HG02623 (cell line): ENCODE data around the gene DYSF.
A peak's percentile ranks its signal among the peaks of the same experiment; 100 is the strongest.

Source experiments
- ATAC-seq: cut with Tn5 transposase; IDR thresholded peaks from one replicate; pipeline ENCODE4 v1.9.1; 2021; ENCODE audit warnings: moderate library complexity; ENCODE audit not compliant: unreplicated experiment

Gene DYSF

GRCh38 chr2:71524476-71524875 lies 71.1 kb downstream of the DYSF start:
- no peak for ATAC-seq

DNA sequence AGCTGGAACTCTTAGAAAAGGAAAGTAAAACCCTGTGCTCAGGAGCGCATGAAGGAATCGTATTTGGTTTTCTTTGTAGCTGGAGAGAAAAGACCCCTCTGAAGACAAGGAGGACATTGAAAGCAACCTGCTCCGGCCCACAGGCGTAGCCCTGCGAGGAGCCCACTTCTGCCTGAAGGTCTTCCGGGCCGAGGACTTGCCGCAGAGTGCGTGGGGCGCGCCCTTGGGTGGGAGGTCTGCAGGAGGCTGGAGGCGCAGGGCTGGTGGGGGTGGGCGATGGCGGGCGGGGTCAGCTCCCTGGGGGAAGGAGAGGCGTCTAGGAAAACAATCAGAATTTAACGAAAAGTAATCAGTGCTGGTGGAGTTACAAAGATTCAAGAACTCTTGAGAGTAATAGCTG lies 72.8 kb downstream of the DYSF start:
- ATAC-seq, result no peak

- no peak for ATAC-seq
Measured at GRCh38 chr2:71526975-71527374, 73.6 kb downstream of the DYSF start.

DNA sequence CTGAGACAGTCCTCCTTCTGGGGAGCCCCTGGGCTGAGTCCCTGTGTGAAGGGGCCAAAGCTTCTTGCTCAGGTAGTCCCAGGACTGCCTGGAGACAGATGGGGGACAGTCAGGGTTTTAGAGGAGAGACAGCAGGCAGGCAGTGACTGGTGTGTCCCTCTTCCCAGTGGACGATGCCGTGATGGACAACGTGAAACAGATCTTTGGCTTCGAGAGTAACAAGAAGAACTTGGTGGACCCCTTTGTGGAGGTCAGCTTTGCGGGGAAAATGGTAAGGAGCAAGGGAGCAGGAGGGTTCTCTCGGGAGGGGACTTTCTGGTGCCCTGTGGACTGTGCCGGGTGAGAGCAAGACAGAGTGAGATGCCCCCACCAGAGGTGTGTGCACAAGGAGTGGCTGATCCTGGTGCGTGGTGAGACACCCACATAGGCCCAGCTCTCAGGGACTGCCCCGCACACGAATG lies 74.8 kb downstream of the DYSF start:
- no peak for ATAC-seq

GRCh38 chr2:71528749-71529148 lies 75.4 kb downstream of the DYSF start:
- no peak for ATAC-seq

DNA sequence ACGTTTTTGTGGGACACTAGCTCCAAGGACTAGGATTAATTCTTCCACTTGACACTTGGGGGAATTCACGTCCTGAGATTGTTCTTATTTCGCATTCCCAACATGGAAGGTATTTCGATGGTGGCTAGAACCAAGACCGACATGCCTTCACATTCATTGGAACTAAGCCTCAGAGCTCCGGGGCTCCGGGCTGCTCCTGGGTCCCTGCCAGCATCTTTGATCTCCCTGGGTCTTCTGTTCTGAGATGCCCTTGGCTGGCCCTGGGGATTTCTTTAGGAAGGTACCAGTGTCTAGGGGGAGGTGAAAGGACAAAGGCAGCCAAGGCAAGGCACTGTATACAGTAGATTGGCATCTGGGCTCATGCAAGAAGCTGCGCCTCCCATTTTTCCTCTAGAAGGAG lies 76.8 kb downstream of the DYSF start:
- ATAC-seq, result no peak

DNA sequence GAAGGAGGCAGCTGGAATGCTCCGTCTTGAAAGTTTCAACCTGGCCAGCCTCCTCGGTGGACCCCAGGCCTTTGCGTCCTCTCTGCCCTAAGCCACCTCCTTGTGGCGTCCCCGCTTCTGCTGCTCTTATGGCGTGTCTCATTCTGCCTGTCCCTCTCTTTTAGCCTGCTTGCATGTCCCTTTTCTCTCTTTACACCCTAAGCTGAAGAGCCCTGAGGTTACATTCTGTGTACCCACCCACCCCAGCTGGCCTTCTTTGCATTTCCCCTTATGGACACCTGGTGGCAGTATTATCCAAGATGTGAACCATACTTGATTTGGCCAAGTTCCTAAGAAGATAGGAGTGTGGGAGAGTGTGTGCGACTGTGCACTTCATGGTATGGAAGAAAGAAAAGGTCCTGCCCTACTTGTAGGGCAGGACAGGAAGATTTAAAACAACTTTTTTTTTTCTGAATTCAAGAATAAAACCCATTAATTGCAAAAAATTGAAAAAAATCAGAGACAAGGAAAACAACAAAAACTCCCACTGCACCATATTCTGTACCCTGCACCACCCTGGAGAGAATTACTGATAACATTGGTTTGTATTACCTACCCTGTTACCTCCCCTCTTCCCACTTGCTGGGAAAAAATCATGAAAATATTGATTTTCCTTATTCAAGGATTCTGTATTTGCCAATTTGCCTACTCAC lies 77.4 kb downstream of the DYSF start:
- no peak for ATAC-seq

- ATAC-seq, result no peak
Measured at GRCh38 chr2:71531522-71532047, 78.2 kb downstream of the DYSF start.

- no peak for ATAC-seq
Measured at GRCh38 chr2:71532327-71532726, 79.0 kb downstream of the DYSF start.

DNA sequence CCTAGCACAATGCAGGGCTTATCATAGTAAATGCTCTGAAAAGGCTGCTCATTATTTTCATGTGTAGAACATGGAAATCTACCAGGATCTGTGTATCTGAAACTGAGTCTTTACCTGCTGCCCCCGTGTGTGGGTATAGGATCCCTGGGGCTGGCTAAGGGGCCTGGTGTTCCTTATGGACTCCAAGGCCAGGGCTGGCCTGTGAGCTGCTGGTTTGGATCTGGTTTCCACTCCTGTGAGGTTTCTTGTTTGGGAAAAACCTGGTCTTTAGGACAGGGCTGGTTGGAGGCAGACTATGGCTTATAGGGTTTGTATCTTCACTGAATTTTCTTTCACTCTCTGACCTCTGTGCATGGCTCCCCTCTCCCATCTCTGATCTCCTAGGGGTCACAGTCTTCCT lies 80.8 kb downstream of the DYSF start:
- ATAC-seq, result no peak

GRCh38 chr2:71534826-71535225 lies 81.5 kb downstream of the DYSF start:
- no peak for ATAC-seq

GRCh38 chr2:71535526-71535925 lies 82.2 kb downstream of the DYSF start:
- no peak for ATAC-seq

- ATAC-seq, result no peak
Measured at GRCh38 chr2:71536226-71536671, 82.9 kb downstream of the DYSF start.

DNA sequence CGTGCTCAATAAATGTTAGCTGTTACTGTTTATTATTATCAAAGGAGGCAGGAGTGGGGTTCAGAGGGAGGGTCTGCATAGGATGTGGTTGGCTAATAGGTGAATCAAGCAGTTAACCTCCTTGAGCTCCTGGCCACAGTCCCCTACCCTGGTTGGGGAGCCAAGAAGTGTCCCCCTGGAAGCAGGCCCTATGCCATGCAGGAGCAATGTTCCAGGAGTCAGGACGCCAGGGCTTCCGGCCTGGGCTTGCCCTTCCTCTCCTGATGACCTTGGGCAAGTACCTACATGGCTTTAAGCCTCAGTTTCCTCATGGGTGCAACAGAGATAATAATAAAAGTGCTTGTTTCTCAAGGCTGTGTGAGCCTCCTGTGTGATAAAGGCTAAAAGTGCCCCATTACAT lies 84.9 kb downstream of the DYSF start:
- no peak for ATAC-seq

- ATAC-seq, result no peak
Measured at GRCh38 chr2:71538656-71539265, 85.4 kb downstream of the DYSF start.

- ATAC-seq, result no peak
Measured at GRCh38 chr2:71540818-71541217, 87.5 kb downstream of the DYSF start.

DNA sequence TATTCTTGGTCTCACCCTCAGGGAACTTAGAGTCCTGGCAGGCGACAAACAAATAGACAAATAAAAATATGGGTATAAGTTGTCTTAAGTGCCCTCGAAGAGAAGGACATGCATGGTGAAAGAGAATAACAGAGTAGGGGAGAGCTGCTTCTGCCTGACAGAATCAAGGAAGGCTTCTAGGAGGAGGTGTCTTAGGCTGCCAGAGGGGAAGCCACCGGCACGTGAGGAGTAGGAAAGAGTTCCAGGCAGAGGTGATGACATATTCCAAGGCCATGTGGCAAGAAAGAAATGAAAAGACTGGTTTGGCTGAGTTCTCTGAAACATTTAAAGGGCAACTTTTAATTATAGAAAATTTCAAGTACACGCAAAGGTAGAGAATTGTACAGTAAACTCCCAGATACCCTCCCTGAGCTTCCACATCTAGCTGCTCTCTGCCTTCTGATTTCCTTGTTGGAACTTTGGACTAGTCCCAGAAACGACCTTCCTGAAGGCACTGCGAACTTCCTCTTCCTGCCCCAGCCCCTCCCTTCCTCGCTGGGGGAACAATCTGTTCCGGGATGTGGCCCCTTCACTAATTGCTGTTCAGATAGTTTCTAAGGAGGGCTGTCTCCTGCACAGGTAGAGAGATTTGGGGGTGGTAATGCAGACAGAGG lies 91.7 kb downstream of the DYSF start:
- ATAC-seq, result no peak

- ATAC-seq, result peak; percentile 55
Measured at GRCh38 chr2:71545572-71546274, 92.4 kb downstream of the DYSF start.

DNA sequence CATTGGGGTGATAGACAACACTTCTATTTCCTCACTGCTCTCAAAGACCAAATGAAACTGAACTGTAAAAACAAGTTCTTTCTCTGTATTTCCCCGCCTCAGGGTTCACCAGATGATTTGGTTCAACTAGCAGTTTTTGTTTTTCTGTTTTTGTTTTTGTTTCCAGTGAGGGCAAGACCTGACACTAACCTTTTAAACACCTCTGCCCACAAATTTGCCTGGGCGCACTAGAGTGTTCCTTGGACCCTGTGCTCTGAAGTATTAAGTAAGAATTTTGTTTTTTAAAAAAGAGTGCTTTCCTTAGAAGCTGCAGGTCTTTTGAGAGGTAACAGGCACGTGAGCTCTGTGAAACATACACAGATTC lies 92.9 kb downstream of the DYSF start:
- no peak for ATAC-seq

GRCh38 chr2:71546777-71547281 lies 93.5 kb downstream of the DYSF start:
- no peak for ATAC-seq

DNA sequence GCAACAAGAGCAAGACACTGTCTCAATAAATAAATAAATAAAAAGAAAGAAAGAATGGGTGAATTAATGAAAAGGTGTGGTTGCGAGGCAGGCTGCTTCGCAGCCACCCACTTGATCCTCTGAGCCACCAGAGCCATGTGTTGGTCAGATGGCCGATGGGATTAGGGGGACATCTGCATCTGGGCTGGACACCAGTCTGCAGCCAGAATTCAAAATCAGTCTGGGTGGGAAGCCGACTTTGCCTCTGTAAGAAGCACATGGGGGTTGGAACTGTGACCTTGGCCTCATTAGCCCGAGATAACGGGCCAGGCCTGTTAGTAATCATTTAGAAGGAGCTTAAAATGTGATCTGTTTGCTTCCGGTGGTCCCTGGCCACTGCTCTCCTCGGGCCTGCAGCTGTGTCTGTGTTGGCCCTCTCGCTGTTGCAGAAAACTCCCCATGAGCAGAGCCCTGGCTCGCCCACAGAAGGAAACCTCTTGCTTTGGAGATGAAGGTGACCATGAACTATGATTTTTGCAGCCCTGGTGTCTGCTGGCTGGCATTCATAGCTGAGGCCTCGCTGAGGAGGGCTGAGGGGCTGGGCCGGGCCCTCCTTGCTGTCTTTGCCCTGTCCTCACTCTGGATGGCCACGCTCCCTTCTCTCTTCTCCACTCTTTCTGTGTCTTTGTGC lies 94.4 kb downstream of the DYSF start:
- ATAC-seq, result no peak
